Smooth muscle cell (in vitro differentiated cells): Measurements from ENCODE around the gene EID2B. TPM values are rescaled to one million over a fixed set of nuclear protein-coding genes. Genes with fewer than 3 reads are reported as not detected.
A peak's percentile ranks its signal among the peaks of the same experiment; 100 is the strongest.

ENCODE experiments used
- DNase-seq: peaks from one replicate; lab custom pipeline; 2025; ENCODE audit not compliant: unreplicated experiment; lab: John Stamatoyannopoulos, UW
- H2AFZ ChIP-seq: fragments of 200-600 bp; sonication (generic); 2 replicates; pipeline ENCODE4 v1.6.0; 2016; ENCODE audit warnings: antibody characterized with exemption, low read depth, mild to moderate bottlenecking
- H3F3A ChIP-seq: fragments of 200-600 bp; sonication (generic); 2 replicates; pipeline ENCODE4 v1.6.0; 2017; ENCODE audit warnings: antibody characterized with exemption, low read depth
- H3K27ac ChIP-seq: fragments of 200-600 bp; sonication (generic); 2 replicates; pipeline ENCODE4 v1.5.1; 2016; ENCODE audit warnings: low read depth, mild to moderate bottlenecking
- H3K27me3 ChIP-seq: fragments of 200-600 bp; sonication (generic); 2 replicates; pipeline ENCODE4 v1.6.1; 2016; ENCODE audit warnings: low read depth, mild to moderate bottlenecking
- H3K36me3 ChIP-seq: fragments of 200-600 bp; sonication (generic); 2 replicates; pipeline ENCODE4 v1.5.1; 2016; ENCODE audit warnings: low read depth
- H3K4me1 ChIP-seq: fragments of 200-600 bp; sonication (generic); 2 replicates; pipeline ENCODE4 v1.5.1; 2016; ENCODE audit warnings: low read depth
- H3K4me2 ChIP-seq: fragments of 200-600 bp; sonication (generic); 2 replicates; pipeline ENCODE4 v1.6.0; 2016; ENCODE audit warnings: mild to moderate bottlenecking
- H3K4me3 ChIP-seq: fragments of 200-600 bp; sonication (generic); 2 replicates; pipeline ENCODE4 v1.5.1; 2016; ENCODE audit warnings: mild to moderate bottlenecking
- H3K79me2 ChIP-seq: fragments of 200-600 bp; sonication (generic); 2 replicates; pipeline ENCODE4 v1.6.0; 2016; ENCODE audit warnings: low read depth, mild to moderate bottlenecking
- H3K9ac ChIP-seq: fragments of 200-600 bp; sonication (generic); 2 replicates; pipeline ENCODE4 v1.6.0; 2016; ENCODE audit warnings: low read depth
- H3K9me3 ChIP-seq: fragments of 200-600 bp; sonication (generic); replicated peaks from 2 replicates; pipeline ENCODE4 v1.5.1; 2016; ENCODE audit warnings: low read depth
- H4K20me1 ChIP-seq: fragments of 200-600 bp; sonication (generic); 2 replicates; pipeline ENCODE4 v1.6.0; 2016; ENCODE audit warnings: low read depth
- WGBS: methylation state at CpG from one replicate; pipeline ENCODE4 v1.1.7; 2016; ENCODE audit warnings: low lambda C conversion rate; 5-methylcytosine and 5-hydroxymethylcytosine counted together
- polyA plus RNA-seq: library from polyadenylated mRNA; unstranded; fragments of >200 nt; fragmentation: Nextera tagmentation; extraction: Ambion mirVana; gene quantifications from 2 replicates; pipeline ENCODE4 v1.2.1, GENCODE V29; 2016
- total RNA-seq: library from RNA; depleted of rRNA; stranded (reverse); fragments of >200 nt; gene quantifications from 2 replicates; pipeline ENCODE4 v1.2.3, GENCODE V29; 2014
- TF ChIP-seq, protein P1 (sequence below): fragments of 200-600 bp; sonication (generic); IDR thresholded peaks from 2 replicates; pipeline ENCODE4 v1.5.1; 2017; ENCODE audit warnings: borderline replicate concordance, mild to moderate bottlenecking, antibody characterized with exemption; ENCODE audit not compliant: insufficient read depth, poor library complexity, severe bottlenecking

Gene EID2B
- total and polyA plus RNA-seq, 2 experiments from 2014 or later: 1.9 to 2.7 TPM

DNA sequence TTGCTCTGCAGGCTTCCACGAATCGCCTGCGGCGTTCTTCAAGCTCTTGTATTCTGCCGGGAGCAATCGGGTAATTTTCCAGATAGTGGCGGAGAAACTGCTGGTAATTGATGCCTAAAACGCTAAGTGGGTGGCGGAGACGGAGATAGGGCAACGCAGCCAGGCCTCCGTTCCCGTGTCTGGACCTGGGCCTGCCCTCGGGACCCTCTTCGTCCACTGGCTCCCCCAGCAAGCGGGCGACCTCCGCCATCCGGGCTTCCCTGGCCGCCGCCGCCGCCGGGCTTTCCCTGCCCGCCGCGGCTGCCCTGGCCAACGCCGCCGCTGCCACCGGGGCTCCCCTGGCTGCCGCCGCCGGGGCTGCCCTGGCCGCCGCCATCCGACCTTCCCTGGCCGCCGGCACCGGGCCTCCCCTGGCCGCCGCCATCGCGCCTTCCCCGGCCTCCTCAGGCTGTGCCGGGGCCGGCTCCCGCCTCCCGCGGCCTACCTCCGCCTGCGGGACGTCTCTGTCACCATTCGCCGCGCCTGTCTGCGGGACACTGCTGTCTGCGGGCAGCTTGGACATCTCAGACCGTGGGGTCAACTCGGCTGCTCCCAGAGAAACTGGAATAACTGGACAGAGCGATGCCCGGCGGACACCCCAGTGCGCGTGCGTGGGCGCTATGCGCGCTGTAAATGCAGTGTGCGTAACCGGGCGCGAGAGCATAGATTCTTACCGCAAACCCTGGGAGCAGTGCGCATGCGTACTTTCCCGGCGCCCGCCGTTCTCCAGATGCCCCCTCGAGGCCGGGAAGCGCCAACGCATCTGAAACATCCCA is 7.1 kb upstream of the EID2B start, which contains the start of gene EID2:
EID2 (minus strand) TSS at position 644 of the 815 bp plus-strand sequence; CDS start at position 562, 82 bp downstream.
- H3K9ac ChIP-seq: peak within 1 kb of the TSS; percentile 91
- H3K79me2 ChIP-seq: peaks cover 21% of the 10 kb centered on the region
- H3F3A ChIP-seq: peaks cover 4% of the 10 kb centered on the region
- peak within 1 kb of the TSS; percentile 74 for H2AFZ ChIP-seq
- H3K4me1 ChIP-seq: peaks cover 10% of the 10 kb centered on the region
- H3K9me3 ChIP-seq: no peaks in the 10 kb centered on the region
- DNase-seq: peak; percentile 86
- H3K36me3 ChIP-seq: no peaks in the 10 kb centered on the region
- peak within 1 kb of the TSS; percentile 89 for H3K4me3 ChIP-seq
- TF ChIP-seq, protein P1, sequence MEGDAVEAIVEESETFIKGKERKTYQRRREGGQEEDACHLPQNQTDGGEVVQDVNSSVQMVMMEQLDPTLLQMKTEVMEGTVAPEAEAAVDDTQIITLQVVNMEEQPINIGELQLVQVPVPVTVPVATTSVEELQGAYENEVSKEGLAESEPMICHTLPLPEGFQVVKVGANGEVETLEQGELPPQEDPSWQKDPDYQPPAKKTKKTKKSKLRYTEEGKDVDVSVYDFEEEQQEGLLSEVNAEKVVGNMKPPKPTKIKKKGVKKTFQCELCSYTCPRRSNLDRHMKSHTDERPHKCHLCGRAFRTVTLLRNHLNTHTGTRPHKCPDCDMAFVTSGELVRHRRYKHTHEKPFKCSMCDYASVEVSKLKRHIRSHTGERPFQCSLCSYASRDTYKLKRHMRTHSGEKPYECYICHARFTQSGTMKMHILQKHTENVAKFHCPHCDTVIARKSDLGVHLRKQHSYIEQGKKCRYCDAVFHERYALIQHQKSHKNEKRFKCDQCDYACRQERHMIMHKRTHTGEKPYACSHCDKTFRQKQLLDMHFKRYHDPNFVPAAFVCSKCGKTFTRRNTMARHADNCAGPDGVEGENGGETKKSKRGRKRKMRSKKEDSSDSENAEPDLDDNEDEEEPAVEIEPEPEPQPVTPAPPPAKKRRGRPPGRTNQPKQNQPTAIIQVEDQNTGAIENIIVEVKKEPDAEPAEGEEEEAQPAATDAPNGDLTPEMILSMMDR: peak; percentile 58
- H4K20me1 ChIP-seq: peaks cover 16% of the 10 kb centered on the region
- H3K27ac ChIP-seq: peak within 1 kb of the TSS; percentile 92
- H3K27me3 ChIP-seq: no peaks in the 10 kb centered on the region
- H3K4me2 ChIP-seq: peak within 1 kb of the TSS; percentile 92
- under 1% methylated on average over 83 of the region's 84 CpGs for WGBS

- Histone ChIP-seq H3K9ac (peak overlapping the region; percentile 91), H3F3A (peaks cover 4% of the 10 kb centered on the region), H3K9me3 (no peaks in the 10 kb centered on the region), H2AFZ (peak overlapping the region; percentile 24), H3K4me3 (peak overlapping the region; percentile 89), H3K27me3 (no peaks in the 10 kb centered on the region), H4K20me1 (peaks cover 16% of the 10 kb centered on the region), H3K27ac (peak overlapping the region; percentile 92), H3K4me1 (peaks cover 10% of the 10 kb centered on the region), H3K79me2 (peaks cover 21% of the 10 kb centered on the region), H3K4me2 (peak overlapping the region; percentile 92), H3K36me3 (no peaks in the 10 kb centered on the region)
- DNase-seq: no peak
- TF ChIP-seq, protein P1: no peak
- 6% methylated on average over 10 of the region's 10 CpGs for WGBS
Measured at GRCh38 chr19:39539165-39539517, 6.5 kb upstream of the EID2B start.

- Histone ChIP-seq H3K9me3 (no peaks in the 10 kb centered on the region), H3K79me2 (peaks cover 41% of the 10 kb centered on the region), H3K27ac (no peak overlapping the region), H3K4me1 (peaks cover 17% of the 10 kb centered on the region), H3K4me3 (no peak overlapping the region), H3K4me2 (no peak overlapping the region), H4K20me1 (peaks cover 27% of the 10 kb centered on the region), H3K9ac (no peak overlapping the region), H3K27me3 (no peaks in the 10 kb centered on the region), H3F3A (peaks cover 4% of the 10 kb centered on the region), H2AFZ (no peak overlapping the region), H3K36me3 (no peaks in the 10 kb centered on the region)
- DNase-seq: no peak
- TF ChIP-seq, protein P1: no peak
- 80% methylated on average over 3 of the region's 3 CpGs for WGBS
Measured at GRCh38 chr19:39533791-39534190, 1.1 kb upstream of the EID2B start.

GRCh38 chr19:39533003-39533512 is 406 bp upstream of the EID2B start:
- H4K20me1 ChIP-seq: peaks cover 20% of the 10 kb centered on the region
- no peak for DNase-seq
- H3F3A ChIP-seq: peaks cover 4% of the 10 kb centered on the region
- H3K27ac ChIP-seq: no peak overlapping the region
- TF ChIP-seq, protein P1: no peak
- no peaks in the 10 kb centered on the region for H3K9me3 ChIP-seq
- no peaks in the 10 kb centered on the region for H3K36me3 ChIP-seq
- no peak overlapping the region for H3K4me3 ChIP-seq
- peak overlapping the region; percentile 15 for H3K4me2 ChIP-seq
- peaks cover 9% of the 10 kb centered on the region for H3K4me1 ChIP-seq
- no peak overlapping the region for H2AFZ ChIP-seq
- H3K27me3 ChIP-seq: no peaks in the 10 kb centered on the region
- no peak overlapping the region for H3K9ac ChIP-seq
- WGBS: 31% methylated on average over 12 of the region's 12 CpGs
- peaks cover 34% of the 10 kb centered on the region for H3K79me2 ChIP-seq
